GM06990 (cell line): ENCODE measurements around the gene OCA2.

Experiments
- DNase-seq: peaks from one replicate; pipeline ENCODE4 v3.0.0-alpha.2; 2011; ENCODE audit not compliant: insufficient read length; ENCODE audit errors: extremely low read depth
- H3K27me3 ChIP-seq: replicated peaks from 2 replicates; pipeline ENCODE4 v1.6.0; 2011; ENCODE audit warnings: low read length; ENCODE audit not compliant: control insufficient read depth, insufficient read depth
- H3K36me3 ChIP-seq: 2 replicates; pipeline ENCODE4 v1.5.1; 2011; ENCODE audit warnings: low read length; ENCODE audit not compliant: control insufficient read depth, insufficient read depth
- H3K4me3 ChIP-seq: replicated peaks from 2 replicates; pipeline ENCODE4 v1.5.1; 2011; ENCODE audit warnings: low read depth, mild to moderate bottlenecking, control low read depth, low read length
- TF ChIP-seq, protein P1 (sequence below): IDR thresholded peaks from 2 replicates; pipeline ENCODE4 v1.5.1; 2011; ENCODE audit warnings: low read length, control low read depth, mild to moderate bottlenecking, inconsistent platforms; ENCODE audit not compliant: insufficient read depth, poor library complexity, severe bottlenecking

OCA2 gene

GRCh38 chr15:28044121-28044672 is 54.9 kb downstream of the OCA2 start:
- Histone ChIP-seq H3K4me3 (no peak overlapping the region), H3K36me3 (no peaks in the 10 kb centered on the region), H3K27me3 (no peaks in the 10 kb centered on the region)
- no peak for DNase-seq
- TF ChIP-seq, protein P1, sequence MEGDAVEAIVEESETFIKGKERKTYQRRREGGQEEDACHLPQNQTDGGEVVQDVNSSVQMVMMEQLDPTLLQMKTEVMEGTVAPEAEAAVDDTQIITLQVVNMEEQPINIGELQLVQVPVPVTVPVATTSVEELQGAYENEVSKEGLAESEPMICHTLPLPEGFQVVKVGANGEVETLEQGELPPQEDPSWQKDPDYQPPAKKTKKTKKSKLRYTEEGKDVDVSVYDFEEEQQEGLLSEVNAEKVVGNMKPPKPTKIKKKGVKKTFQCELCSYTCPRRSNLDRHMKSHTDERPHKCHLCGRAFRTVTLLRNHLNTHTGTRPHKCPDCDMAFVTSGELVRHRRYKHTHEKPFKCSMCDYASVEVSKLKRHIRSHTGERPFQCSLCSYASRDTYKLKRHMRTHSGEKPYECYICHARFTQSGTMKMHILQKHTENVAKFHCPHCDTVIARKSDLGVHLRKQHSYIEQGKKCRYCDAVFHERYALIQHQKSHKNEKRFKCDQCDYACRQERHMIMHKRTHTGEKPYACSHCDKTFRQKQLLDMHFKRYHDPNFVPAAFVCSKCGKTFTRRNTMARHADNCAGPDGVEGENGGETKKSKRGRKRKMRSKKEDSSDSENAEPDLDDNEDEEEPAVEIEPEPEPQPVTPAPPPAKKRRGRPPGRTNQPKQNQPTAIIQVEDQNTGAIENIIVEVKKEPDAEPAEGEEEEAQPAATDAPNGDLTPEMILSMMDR, result no peak

DNA sequence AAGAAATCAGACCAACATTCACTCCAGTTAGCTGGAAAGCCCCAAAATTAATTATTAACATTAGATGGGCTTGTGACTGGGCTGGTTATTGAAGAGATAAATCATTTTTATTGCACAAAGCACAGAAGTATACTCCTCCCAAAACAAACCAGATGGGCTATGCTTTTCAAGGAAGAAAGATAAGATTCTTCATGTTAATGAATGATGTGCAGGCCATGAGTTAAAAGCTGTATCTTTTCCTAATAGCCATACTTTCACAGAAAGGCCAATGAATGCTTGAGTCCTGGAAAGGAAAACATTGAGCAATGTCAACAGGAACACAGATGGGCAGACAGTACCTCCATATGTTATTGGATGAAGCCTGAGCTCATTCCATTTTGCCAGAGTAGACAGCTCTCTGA is 55.4 kb downstream of the OCA2 start:
- no peaks in the 10 kb centered on the region for H3K27me3 ChIP-seq
- no peaks in the 10 kb centered on the region for H3K36me3 ChIP-seq
- DNase-seq, result no peak
- TF ChIP-seq, protein P1, result no peak
- H3K4me3 ChIP-seq, result no peak overlapping the region

- TF ChIP-seq, protein P1, result no peak
- Histone ChIP-seq H3K36me3 (no peaks in the 10 kb centered on the region), H3K27me3 (no peaks in the 10 kb centered on the region), H3K4me3 (no peak overlapping the region)
- DNase-seq, result no peak
These were observed 61.0 kb downstream of the OCA2 start for GRCh38 chr15:28037969-28038590.

GRCh38 chr15:28033443-28033842 is 65.7 kb downstream of the OCA2 start:
- Histone ChIP-seq H3K4me3 (no peak overlapping the region), H3K27me3 (no peaks in the 10 kb centered on the region), H3K36me3 (no peaks in the 10 kb centered on the region)
- TF ChIP-seq, protein P1, result no peak
- DNase-seq, result no peak

- DNase-seq, result no peak
- TF ChIP-seq, protein P1, result no peak
- no peak overlapping the region for H3K4me3 ChIP-seq
- no peaks in the 10 kb centered on the region for H3K36me3 ChIP-seq
- H3K27me3 ChIP-seq, result no peaks in the 10 kb centered on the region
These were observed 68.3 kb downstream of the OCA2 start for GRCh38 chr15:28030801-28031200.

- Histone ChIP-seq H3K4me3 (no peak overlapping the region), H3K27me3 (no peaks in the 10 kb centered on the region), H3K36me3 (no peaks in the 10 kb centered on the region)
- no peak for DNase-seq
- TF ChIP-seq, protein P1, result no peak
These were observed 71.4 kb downstream of the OCA2 start for GRCh38 chr15:28027714-28028076.
